Measurements from ENCODE around the gene CAMK2B.
"Not testable (repeated sequence)": the region's sequence is repeated elsewhere in the genome, so short reads cannot be mapped to it uniquely, and the experiment has no call there.

CAMK2B gene

DNA sequence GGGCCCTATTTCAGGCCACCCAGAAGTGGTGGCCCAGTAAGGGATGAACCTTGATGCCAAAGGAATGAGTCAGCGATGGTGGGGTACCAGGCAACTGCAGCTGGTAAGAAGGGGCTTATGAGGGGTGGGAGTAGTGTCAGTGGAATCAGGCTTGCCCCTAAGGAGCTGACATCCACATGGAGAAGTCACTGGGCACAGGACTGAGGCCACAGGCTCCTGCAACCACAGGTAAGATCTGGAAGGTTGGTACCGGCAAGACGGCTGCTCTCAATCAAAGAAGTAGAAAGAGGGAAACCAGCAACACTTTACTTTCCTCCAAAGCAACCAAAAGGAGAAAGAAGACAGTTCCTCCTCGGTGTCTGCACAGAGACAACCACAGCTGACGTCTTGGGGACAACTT is 138.7 kb downstream of the CAMK2B start:
- DNase-seq: no peak

DNA sequence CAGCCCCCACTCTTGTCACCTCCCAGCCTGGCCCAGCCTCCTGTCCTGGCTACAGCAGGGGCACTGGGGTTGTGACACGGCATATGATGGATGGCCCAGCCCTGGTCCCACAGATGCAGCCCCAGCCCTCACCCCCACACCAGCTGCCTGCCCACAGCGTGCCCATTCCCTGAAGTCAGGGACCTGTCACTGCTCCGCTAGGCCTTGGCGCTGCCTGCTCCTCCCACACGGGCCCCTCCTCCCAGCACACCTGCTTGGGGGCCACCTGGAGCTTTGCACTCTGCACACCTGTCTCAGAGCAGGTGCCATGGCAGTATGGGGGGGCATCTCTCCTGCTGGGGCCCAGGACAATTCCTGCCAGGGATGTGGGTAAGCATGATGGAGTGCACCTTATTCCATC is 139.7 kb downstream of the CAMK2B start:
- no peak for DNase-seq

DNA sequence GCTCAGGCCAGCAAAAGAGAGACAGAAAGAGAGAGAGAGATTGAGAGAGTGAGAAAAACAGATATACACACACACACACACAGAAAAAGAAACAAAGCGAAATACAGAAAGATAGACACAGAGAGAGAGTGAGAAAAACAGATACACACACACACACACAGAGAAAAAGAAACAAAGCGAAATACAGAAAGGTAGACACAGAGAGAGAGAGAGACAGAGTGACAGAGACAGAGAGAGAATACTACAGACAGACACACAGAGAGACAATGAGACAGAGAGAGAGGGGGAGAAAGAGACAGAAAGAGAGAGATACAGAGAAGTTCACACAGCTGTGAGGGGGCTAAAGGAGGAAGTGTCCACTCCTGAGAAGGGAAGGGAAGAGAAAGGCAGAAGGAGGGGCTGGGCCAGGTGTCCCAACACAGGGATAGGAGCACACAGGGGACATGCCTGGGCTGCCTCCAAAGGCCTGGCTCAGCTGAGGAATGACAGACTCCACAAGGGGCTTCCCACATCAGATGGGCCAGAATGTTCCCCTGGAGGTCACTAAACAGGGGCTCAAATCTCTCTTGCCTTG is 140.4 kb downstream of the CAMK2B start:
- DNase-seq: no peak

DNA sequence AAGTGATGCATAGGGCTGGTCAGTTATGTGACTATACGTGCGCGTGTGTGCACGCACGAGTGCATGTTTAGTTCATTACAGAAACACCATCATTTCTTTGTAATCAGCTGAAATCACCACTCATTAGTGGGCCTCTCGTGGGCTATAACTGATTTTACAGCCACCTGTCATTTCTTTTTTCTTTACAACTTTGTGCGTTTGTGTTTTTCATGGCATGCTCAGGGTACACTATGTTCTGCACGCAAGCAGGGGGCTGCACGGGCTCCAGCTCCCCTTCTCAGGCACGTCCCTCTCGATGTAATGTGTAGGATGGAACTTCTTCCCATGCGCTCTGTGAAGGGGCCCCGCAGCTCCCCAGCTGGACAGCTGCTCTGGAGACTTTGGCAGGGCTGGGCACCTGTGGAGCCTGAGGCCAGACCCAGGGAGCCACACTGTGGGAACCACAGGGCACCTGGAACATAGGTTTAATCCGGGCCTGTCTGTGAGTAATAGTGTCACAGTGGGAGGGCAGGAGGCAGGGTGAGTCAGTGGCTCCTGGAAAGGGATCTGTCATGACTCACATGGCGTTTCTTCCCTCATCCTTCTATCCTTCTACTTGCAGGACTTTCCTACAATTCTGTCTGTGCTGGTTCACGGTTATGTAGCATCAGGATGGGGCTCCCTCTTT is 141.1 kb downstream of the CAMK2B start:
- DNase-seq: no peak

DNA sequence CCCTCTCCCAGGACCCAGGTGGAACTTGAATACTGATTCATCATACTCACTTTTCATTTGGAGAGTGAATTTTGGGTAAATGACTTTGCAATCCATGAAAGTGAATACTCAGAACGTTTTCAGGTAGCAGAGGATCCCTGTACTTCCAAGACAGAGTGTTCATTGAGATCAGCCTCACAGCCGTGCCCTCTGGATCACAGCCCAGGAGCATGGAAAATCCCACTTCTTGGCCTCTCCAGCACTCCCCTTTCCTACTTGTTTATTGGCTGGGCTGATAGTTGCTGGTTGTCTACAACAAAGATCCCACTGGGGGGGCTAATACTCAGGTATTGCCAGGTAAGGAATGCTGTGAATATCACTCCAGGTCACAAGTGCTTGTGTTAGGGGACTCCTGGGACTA is 142.0 kb downstream of the CAMK2B start:
- no peak for DNase-seq

DNA sequence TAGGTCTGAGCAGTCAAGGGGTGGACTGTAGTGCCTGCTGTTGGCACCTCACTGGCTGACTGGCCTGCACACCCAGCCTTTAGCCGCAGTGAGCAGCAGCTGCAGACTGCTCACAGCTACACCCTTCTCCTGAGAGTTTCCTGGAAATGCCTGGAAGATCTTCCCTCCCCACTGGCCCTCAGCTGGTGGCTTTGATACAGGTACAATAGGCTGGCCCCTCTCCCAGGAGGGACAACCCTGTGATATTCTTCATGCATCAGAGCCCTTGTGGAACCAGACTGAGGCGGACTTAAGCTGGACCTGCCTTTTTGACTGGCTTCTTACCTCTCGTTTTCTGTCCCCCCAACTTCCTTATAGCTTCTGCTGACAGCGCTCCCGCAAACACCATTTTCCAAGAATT is 142.6 kb downstream of the CAMK2B start:
- no peak for DNase-seq

DNA sequence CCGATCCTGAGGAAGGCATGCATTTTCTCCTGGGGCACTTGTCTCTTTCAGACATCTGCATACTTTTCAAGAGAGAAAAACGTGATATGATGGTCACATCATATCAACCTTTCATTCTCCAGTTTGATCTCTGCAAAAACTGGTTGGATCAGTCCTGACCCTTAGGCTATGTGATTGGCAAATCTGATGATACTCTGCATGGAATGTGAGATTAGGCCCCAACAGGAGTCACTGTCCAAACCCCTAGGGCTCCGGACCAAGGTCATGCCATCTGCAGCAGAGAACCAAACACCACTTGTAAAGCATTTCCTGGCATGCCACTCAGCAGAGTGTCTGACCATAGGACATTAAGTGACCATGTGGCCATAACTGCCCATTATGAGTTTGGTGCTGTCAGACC is 144.8 kb downstream of the CAMK2B start:
- DNase-seq: no peak

DNA sequence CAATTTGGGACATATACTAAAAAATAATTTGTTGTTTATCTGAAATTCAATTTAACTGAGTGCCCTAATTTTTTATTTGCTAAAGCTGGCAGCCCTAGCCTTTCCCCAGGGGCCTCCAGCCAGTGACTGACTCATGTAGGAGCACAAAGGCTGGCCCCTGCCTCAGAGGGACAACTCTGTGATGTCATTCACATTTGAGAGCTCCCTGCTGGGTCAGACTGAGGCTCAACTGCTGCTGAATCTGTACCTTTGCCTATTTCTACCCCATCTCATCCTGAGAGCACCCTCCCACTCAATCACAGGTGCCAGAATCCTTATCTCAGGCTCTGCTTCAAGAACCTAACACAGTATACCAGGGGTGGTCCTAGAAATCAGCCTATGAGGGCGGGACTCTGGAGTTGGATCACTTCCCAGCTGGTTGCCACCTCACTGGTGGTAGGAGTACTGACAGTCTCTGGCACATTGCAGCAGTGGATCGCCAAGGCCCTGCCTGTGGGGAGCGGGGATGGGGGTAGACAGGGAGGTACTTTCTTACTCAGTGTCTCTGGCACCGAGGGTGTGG is 147.7 kb downstream of the CAMK2B start:
- DNase-seq: no peak

DNA sequence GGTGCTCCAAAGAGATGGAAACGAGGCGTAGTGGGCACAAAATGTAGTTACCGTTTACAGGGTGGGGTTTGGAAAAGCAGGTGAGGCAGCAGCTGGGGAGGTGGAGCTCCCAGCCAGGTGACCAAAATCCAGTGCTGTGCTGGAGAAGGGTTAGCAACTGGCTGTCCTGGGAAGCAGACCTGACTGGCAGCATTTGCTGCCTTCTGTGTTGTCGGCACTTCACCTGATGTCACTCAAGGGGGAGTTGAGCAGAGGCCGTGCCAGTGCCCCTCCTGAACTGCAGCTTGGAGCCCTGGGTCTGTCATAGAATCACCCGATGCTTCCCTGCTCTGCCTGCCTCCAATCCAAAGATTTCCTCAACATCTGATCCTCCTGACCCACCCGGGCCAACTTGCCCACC is 148.9 kb downstream of the CAMK2B start:
- DNase-seq: no peak

DNA sequence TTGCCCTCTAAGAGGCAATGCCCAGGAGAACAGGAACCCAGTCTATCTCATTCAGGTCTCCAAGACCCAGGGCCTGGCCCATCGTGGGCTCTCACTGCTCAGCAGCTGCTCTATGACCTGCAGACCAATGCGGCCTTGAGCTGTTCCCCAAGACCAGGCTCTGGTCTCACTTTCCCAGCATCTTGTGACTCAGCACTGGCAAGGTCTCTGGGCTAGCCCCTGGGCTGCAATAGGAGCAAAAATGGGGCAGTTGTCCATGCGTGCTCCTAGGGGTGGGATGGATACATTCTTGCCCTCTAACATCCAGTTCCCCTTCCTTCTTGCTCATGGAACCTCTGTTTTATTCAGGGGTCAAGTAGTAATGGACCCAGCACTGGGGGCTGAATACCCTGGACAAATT is 149.7 kb downstream of the CAMK2B start:
- no peak for DNase-seq

DNA sequence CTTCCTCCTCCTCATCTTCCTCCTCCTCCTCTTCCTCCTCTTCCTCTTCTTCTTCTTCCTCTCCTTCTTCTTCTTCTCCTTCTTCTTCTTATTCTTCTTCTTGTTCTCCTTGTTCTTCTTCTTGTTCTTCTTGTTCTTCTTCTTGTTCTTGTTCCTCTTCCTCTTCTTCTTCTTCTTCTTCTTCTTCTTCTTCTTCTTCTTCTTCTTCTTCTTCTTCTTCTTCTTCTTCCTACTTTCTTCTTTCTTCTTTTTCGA is 150.8 kb downstream of the CAMK2B start:
- DNase-seq: not testable (repeated sequence)

DNA sequence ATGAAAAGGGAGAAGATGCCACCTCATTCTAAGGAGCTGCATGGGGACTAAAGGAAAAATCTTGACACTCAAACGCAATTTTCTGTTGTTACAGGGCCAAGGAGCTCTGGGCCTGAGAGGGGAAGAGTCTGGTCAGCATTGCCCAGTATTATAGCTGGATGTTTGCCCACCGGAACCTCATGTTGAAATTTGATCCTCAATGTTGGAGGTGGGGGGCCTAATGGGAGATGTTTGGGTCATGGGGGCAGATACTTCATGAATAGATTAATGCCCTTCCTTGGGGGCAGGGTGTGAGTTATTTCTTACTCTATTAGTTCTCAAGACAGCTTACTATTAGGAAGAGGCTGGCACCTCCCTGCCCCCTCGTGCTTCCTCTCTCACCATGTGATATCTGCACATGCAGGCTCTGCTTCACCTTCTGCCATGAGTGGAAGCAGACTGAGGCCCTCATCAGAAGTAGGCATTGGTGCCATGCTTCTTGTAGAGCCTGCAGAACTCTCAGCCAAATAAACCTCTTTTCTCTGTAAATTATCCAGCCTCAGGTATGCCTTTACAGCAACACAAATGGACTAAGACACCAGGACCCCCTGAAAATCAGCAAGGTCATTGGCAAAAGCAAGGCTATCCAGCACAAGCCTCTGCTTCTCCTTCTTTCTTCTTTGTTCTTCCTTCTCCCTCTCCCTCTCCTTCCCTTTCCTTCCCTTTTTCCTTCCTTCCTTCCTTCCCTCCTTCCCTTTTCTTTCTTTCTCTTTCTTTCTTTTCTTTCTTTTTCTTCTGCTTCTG is 151.3 kb downstream of the CAMK2B start:
- no peak for DNase-seq

DNA sequence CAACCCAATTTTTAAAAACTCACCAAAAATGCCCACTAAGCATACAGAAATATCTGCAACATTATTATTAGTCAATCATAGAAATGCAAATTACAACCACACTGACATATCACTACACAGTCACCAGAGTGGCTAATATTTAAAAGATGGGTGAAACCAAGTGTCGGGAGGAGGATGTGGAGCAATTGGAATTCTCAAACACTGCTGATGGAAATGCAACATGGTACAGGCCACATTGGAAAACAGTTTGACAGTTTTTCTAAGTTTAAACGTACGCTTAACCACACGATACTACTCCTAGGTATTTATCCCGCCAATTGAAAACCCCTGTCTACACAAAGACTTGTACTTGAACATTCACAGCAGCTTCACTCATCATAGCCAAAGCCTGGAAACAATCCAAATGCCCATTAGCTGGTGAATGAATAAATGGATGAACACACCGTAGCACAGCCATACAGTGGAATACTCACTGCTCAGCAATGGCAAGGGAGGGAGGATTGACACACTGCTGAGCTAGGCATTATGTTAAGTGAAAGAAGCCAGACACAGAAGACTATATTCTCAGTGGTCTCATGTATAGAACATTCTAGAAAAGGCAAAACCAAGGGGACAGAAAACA is 152.5 kb downstream of the CAMK2B start:
- peak; percentile 17 for DNase-seq

DNA sequence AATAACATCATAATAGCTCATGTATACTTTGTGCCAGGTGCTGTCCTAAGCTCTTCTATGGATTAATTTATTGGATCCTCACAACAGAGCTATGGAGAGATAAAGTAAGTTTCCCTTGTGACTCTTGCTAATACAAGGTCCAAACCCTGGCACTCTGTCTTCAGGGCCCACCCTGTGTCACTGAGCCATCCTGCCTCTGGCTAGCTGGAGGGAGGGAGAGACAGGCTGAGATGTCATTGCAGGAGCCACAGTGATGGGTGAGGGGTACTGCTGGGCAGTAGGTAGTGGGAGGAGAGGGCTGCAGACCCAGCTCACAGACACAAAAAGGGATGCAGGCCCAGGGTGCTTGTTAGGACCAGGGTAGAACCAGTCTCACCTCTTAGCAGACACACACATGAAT is 153.0 kb downstream of the CAMK2B start:
- no peak for DNase-seq

DNA sequence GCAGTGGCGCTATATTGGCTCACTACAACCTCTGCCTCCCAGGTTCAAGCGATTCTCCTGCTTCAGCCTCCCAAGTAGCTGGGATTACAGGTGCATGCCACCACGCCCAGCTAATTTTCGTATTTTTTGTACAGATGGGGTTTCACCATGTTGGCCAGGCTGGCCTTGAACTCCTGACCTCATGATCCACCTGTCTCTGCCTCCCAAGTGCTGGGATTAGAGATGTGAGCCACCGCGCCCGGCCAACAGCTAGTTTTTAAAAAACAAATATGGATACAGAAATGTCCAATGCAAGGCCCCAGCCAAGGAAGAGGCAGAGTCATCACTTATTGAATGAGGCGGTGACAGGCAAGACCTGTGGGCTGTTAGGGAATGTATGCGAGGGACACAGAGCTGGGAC is 153.5 kb downstream of the CAMK2B start:
- DNase-seq: not testable (repeated sequence)

DNA sequence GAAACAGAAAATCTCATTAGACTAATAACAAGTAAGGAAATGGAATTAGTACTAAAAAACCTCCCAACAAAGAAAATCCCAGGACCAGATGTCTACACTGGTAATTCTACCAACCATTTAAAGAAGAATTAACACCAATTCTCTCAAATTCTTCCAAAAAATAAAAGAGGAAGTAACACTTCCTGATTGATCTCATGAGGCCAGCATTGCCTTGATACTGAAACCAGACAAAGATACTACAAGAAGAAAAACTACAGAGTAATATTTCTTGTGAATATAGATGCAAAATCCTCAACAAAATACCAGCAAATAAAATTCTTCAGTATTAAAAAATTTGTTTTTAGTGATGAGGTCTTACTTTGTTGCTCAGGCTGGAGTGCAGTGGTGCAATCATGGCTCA is 157.5 kb downstream of the CAMK2B start:
- no peak for DNase-seq
